ENCODE measurements around the gene LIMA1.

Gene LIMA1

GRCh38 chr12:50147281-50147680, 136.0 kb downstream of the LIMA1 start:
- no peaks in the 10 kb centered on the region for H4K20me1 ChIP-seq (ENCODE audit: low read depth, low read length)
- H3K9me3 ChIP-seq (ENCODE audit: insufficient read depth, low read length): no peaks in the 10 kb centered on the region
- no peak overlapping the region for H3K4me2 ChIP-seq (ENCODE audit: low read depth, low read length, poor library complexity, severe bottlenecking)
- no peak overlapping the region for H3K9ac ChIP-seq (ENCODE audit: low read length)
- H3K4me3 ChIP-seq (ENCODE audit: insufficient read depth, low read length, poor library complexity, severe bottlenecking): no peak overlapping the region
- H2AFZ ChIP-seq (ENCODE audit: low read depth, low read length, severe bottlenecking): no peak overlapping the region
- no peaks in the 10 kb centered on the region for H3F3A ChIP-seq (ENCODE audit: insufficient read depth)
- no peaks in the 10 kb centered on the region for H3K36me3 ChIP-seq (ENCODE audit: low read length)
- H3K27me3 ChIP-seq (ENCODE audit: low read length): no peaks in the 10 kb centered on the region
- no peaks in the 10 kb centered on the region for H3K79me2 ChIP-seq (ENCODE audit: insufficient read depth, low read length)
- no peaks in the 10 kb centered on the region for H3K9me2 ChIP-seq (replicated peaks; ENCODE audit: insufficient read depth, low read length)
- TF ChIP-seq CTCF (IDR thresholded peaks at IDR 0.05; ENCODE audit: insufficient read depth, low read length, poor library complexity, severe bottlenecking) (no peak), EZH2phosphoT487 (conservative IDR thresholded peaks at IDR 0.05; ENCODE audit: low read length) (no peak)
- no peak overlapping the region for H3K27ac ChIP-seq (ENCODE audit: low read depth, low read length)

GRCh38 chr12:50145439-50145838, 137.9 kb downstream of the LIMA1 start:
- no peaks in the 10 kb centered on the region for H3K79me2 ChIP-seq (ENCODE audit: insufficient read depth, low read length)
- no peaks in the 10 kb centered on the region for H3K36me3 ChIP-seq (ENCODE audit: low read length)
- H3K4me3 ChIP-seq (ENCODE audit: insufficient read depth, low read length, poor library complexity, severe bottlenecking): no peak overlapping the region
- no peak for TF ChIP-seq EZH2phosphoT487 (conservative IDR thresholded peaks at IDR 0.05; ENCODE audit: low read length)
- TF ChIP-seq CTCF (IDR thresholded peaks at IDR 0.05; ENCODE audit: insufficient read depth, low read length, poor library complexity, severe bottlenecking): no peak
- no peaks in the 10 kb centered on the region for H3K9me2 ChIP-seq (replicated peaks; ENCODE audit: insufficient read depth, low read length)
- no peaks in the 10 kb centered on the region for H3F3A ChIP-seq (ENCODE audit: insufficient read depth)
- no peaks in the 10 kb centered on the region for H3K27me3 ChIP-seq (ENCODE audit: low read length)
- H3K9ac ChIP-seq (ENCODE audit: low read length): no peak overlapping the region
- no peak overlapping the region for H3K27ac ChIP-seq (ENCODE audit: low read depth, low read length)
- H4K20me1 ChIP-seq (ENCODE audit: low read depth, low read length): no peaks in the 10 kb centered on the region
- no peaks in the 10 kb centered on the region for H3K9me3 ChIP-seq (ENCODE audit: insufficient read depth, low read length)
- H3K4me2 ChIP-seq (ENCODE audit: low read depth, low read length, poor library complexity, severe bottlenecking): no peak overlapping the region
- no peak overlapping the region for H2AFZ ChIP-seq (ENCODE audit: low read depth, low read length, severe bottlenecking)

- TF ChIP-seq EZH2phosphoT487 (conservative IDR thresholded peaks at IDR 0.05; ENCODE audit: low read length): no peak
- no peak for TF ChIP-seq CTCF (IDR thresholded peaks at IDR 0.05; ENCODE audit: insufficient read depth, low read length, poor library complexity, severe bottlenecking)
- no peak overlapping the region for H3K9ac ChIP-seq (ENCODE audit: low read length)
- no peaks in the 10 kb centered on the region for H4K20me1 ChIP-seq (ENCODE audit: low read depth, low read length)
- H3K4me2 ChIP-seq (ENCODE audit: low read depth, low read length, poor library complexity, severe bottlenecking): no peak overlapping the region
- no peaks in the 10 kb centered on the region for H3K79me2 ChIP-seq (ENCODE audit: insufficient read depth, low read length)
- H3K27me3 ChIP-seq (ENCODE audit: low read length): no peaks in the 10 kb centered on the region
- H3K27ac ChIP-seq (ENCODE audit: low read depth, low read length): no peak overlapping the region
- H3K4me3 ChIP-seq (ENCODE audit: insufficient read depth, low read length, poor library complexity, severe bottlenecking): no peak overlapping the region
- H3K9me3 ChIP-seq (ENCODE audit: insufficient read depth, low read length): no peaks in the 10 kb centered on the region
- no peaks in the 10 kb centered on the region for H3K36me3 ChIP-seq (ENCODE audit: low read length)
- H3F3A ChIP-seq (ENCODE audit: insufficient read depth): no peaks in the 10 kb centered on the region
- no peaks in the 10 kb centered on the region for H3K9me2 ChIP-seq (replicated peaks; ENCODE audit: insufficient read depth, low read length)
- no peak overlapping the region for H2AFZ ChIP-seq (ENCODE audit: low read depth, low read length, severe bottlenecking)
These were observed 140.3 kb downstream of the LIMA1 start for GRCh38 chr12:50142993-50143392.
